IMR-90 (cell line): Measurements from ENCODE around the gene PPL. TPM values are rescaled to one million over a fixed set of nuclear protein-coding genes. Genes with fewer than 3 reads are reported as not detected.

ENCODE experiments used
- ATAC-seq: fragments of 200-7000 bp; cut with Tn5 transposase; 2 replicates; pipeline ENCODE4 v1.9.1; 2020; ENCODE audit warnings: low read depth, mild to moderate bottlenecking, moderate library complexity
- BruUV-seq: library from RNA; stranded (reverse); fragments of 400-500 nt; replicated peaks from 2 replicates; lab custom pipeline; 2021; lab: Mats Ljungman, UMichigan
- CTCF ChIA-PET: fragments of 300-600 bp; formaldehyde crosslinking; extraction: SDS; loops from one replicate; lab custom pipeline; 2021; ENCODE audit warnings: antibody characterized with exemption; lab: Yijun Ruan, JAX
- POLR2A ChIA-PET: fragments of 300-600 bp; sonication (Branson Sonifier 250); formaldehyde crosslinking; loops from one replicate; lab custom pipeline; 2022; ENCODE audit warnings: antibody characterized with exemption; ENCODE audit not compliant: unreplicated experiment; lab: Charles Lee
- DNase-seq: peaks from one replicate; pipeline ENCODE4 v3.0.0; 2013
- H2AFZ ChIP-seq: replicated peaks from 2 replicates; pipeline ENCODE3; 2013; ENCODE audit warnings: low read length, mild to moderate bottlenecking; ENCODE audit not compliant: poor library complexity
- H2AK5ac ChIP-seq: 2 replicates; pipeline ENCODE4 v1.6.1; 2013; ENCODE audit warnings: low read depth, low read length, inconsistent platforms
- H2AK9ac ChIP-seq: replicated peaks from 2 replicates; pipeline ENCODE3; 2013; ENCODE audit warnings: mild to moderate bottlenecking, low read depth, low read length, moderate library complexity; ENCODE audit not compliant: poor library complexity
- H2BK120ac ChIP-seq: 2 replicates; pipeline ENCODE4 v1.6.1; 2013; ENCODE audit warnings: low read depth, low read length, inconsistent platforms
- H2BK15ac ChIP-seq: 3 replicates; pipeline ENCODE4 v1.6.1; 2013; ENCODE audit warnings: low read depth, low read length, inconsistent platforms
- H2BK20ac ChIP-seq: 2 replicates; pipeline ENCODE4 v1.6.1; 2013; ENCODE audit warnings: low read depth, mild to moderate bottlenecking, inconsistent platforms, low read length, moderate library complexity
- H2BK5ac ChIP-seq: 2 replicates; pipeline ENCODE4 v1.6.1; 2013; ENCODE audit warnings: mild to moderate bottlenecking, low read depth, low read length, inconsistent platforms; ENCODE audit not compliant: poor library complexity, severe bottlenecking
- H3K14ac ChIP-seq: replicated peaks from 2 replicates; pipeline ENCODE4 v1.6.1; 2013; ENCODE audit warnings: low read depth, low read length, inconsistent platforms
- H3K18ac ChIP-seq: 2 replicates; pipeline ENCODE4 v1.6.1; 2013; ENCODE audit warnings: low read depth, low read length, control low read depth
- H3K23ac ChIP-seq: 2 replicates; pipeline ENCODE4 v1.6.1; 2013; ENCODE audit warnings: low read depth, low read length, inconsistent platforms
- H3K27ac ChIP-seq: 2 replicates; pipeline ENCODE4 v1.5.1; 2013; ENCODE audit warnings: mild to moderate bottlenecking, control low read depth, low read length; ENCODE audit not compliant: insufficient read depth
- H3K27me3 ChIP-seq: 2 replicates; pipeline ENCODE4 v1.6.1; 2013; ENCODE audit warnings: low read length; ENCODE audit not compliant: control insufficient read depth, insufficient read depth
- H3K36me3 ChIP-seq: 2 replicates; pipeline ENCODE4 v1.6.1; 2013; ENCODE audit warnings: low read length, mixed read lengths; ENCODE audit not compliant: control insufficient read depth, insufficient read depth
- H3K4ac ChIP-seq: 2 replicates; pipeline ENCODE4 v1.6.1; 2013; ENCODE audit warnings: low read depth, low read length, inconsistent platforms
- H3K4me1 ChIP-seq: 2 replicates; pipeline ENCODE4 v1.6.1; 2013; ENCODE audit warnings: low read length, mixed read lengths; ENCODE audit not compliant: control insufficient read depth, insufficient read depth
- H3K4me2 ChIP-seq: 2 replicates; pipeline ENCODE4 v1.6.1; 2013; ENCODE audit warnings: low read depth, mild to moderate bottlenecking, control low read depth, low read length, moderate library complexity
- H3K4me3 ChIP-seq: 2 replicates; pipeline ENCODE4 v1.5.1; 2013; ENCODE audit warnings: low read depth, mild to moderate bottlenecking, control low read depth, low read length, moderate library complexity; ENCODE audit not compliant: insufficient read depth
- H3K56ac ChIP-seq: 2 replicates; pipeline ENCODE4 v1.6.1; 2013; ENCODE audit warnings: low read length, inconsistent platforms; ENCODE audit not compliant: insufficient read depth; ENCODE audit errors: extremely low read depth
- H3K79me1 ChIP-seq, 2 experiments: 2 replicates each; pipeline ENCODE4 v1.6.1; 2013; ENCODE audit warnings: low read length in 2 of 2, inconsistent platforms in 1 of 2, low read depth in 1 of 2
- H3K9ac ChIP-seq: 2 replicates; pipeline ENCODE4 v1.6.1; 2013; ENCODE audit warnings: low read depth, low read length, control low read depth
- H3K9me1 ChIP-seq: 2 replicates; pipeline ENCODE4 v1.6.1; 2013; ENCODE audit warnings: low read length, inconsistent platforms; ENCODE audit not compliant: insufficient read depth
- H3K9me3 ChIP-seq: 2 replicates; pipeline ENCODE4 v1.6.1; 2013; ENCODE audit warnings: low read length; ENCODE audit not compliant: control insufficient read depth, insufficient read depth
- H4K20me1 ChIP-seq: 2 replicates; pipeline ENCODE4 v1.6.1; 2013; ENCODE audit warnings: low read length, inconsistent platforms; ENCODE audit not compliant: insufficient read depth
- H4K5ac ChIP-seq: 2 replicates; pipeline ENCODE4 v1.6.1; 2013; ENCODE audit warnings: mild to moderate bottlenecking, low read depth, low read length, control low read depth
- H4K8ac ChIP-seq, 2 experiments: 2 replicates each; pipeline ENCODE4 v1.6.1; 2013; ENCODE audit warnings: low read depth in 2 of 2, low read length in 2 of 2, control low read depth in 1 of 2, inconsistent platforms in 1 of 2
- H4K91ac ChIP-seq: 2 replicates; pipeline ENCODE4 v1.6.1; 2013; ENCODE audit warnings: low read depth, low read length, inconsistent platforms; ENCODE audit not compliant: insufficient read depth
- BHLHE40 ChIP-seq: fragments of 150-350 bp; IDR thresholded peaks from 2 replicates; pipeline ENCODE4 v1.6.1; 2016; ENCODE audit warnings: mild to moderate bottlenecking, low read depth, low read length
- CEBPB ChIP-seq: IDR thresholded peaks from 2 replicates; pipeline ENCODE4 v1.6.1; 2012; ENCODE audit warnings: low read depth, low read length, improper control_type of control experiment
- MAFK ChIP-seq: IDR thresholded peaks from 2 replicates; pipeline ENCODE4 v1.6.1; 2012; ENCODE audit warnings: low read depth, low read length, improper control_type of control experiment
- WGBS, 2 experiments: methylation state at CpG; one replicate each; pipeline versions ENCODE4 v1.1.5 to v1.1.7; 2013; ENCODE audit warnings: missing lambda C conversion rate in 2 of 2; ENCODE audit not compliant: insufficient read length in 1 of 2; ENCODE audit errors: extremely low coverage in 2 of 2; 5-methylcytosine and 5-hydroxymethylcytosine counted together
- dilution Hi-C: fragments of 300-500 bp; cut with HindIII; formaldehyde crosslinking; loops from one replicate; pipeline ENCODE4 v1.14.3; 2018; ENCODE audit warnings: low sequenced_read_pairs; ENCODE audit not compliant: unreplicated experiment
- in situ Hi-C: fragments of 300-500 bp; cut with MboI; formaldehyde crosslinking; loops from 3 replicates; pipeline ENCODE4 v1.14.3; 2019; ENCODE audit warnings: low sequenced_read_pairs, inconsistent platforms, mixed read lengths
- intact Hi-C: fragments of 100-400 bp; cut with micrococcal nuclease; formaldehyde crosslinking; loops from 2 replicates; pipeline ENCODE4 v1.10.0; 2022
- polyA plus RNA-seq, 3 experiments: library from polyadenylated mRNA; depleted of rRNA; stranded (reverse); fragments of >200 nt; gene quantifications; 2 replicates each; pipeline ENCODE4 v1.2.3, GENCODE V29; 2012; ENCODE audit warnings: low replicate concordance in 1 of 3
- total RNA-seq: library from RNA; depleted of rRNA; stranded (reverse); fragments of >200 nt; gene quantifications from 2 replicates; pipeline ENCODE4 v1.2.3, GENCODE V29; 2012

Gene PPL
- total and polyA plus RNA-seq, 2 of the 4 experiments (the other 2 are of a cell fraction), result 0.34 to 0.36 TPM

- no TSS peak for BruUV-seq
- Histone ChIP-seq H2BK20ac (no peak overlapping the region), H3K56ac (no peak overlapping the region), H2AK5ac (no peak overlapping the region), H2BK5ac (no peak overlapping the region), H3K79me1 (peaks cover 22 to 74% of the 10 kb centered on the region in 2 experiments), H4K5ac (no peak overlapping the region), H4K91ac (no peak overlapping the region), H3K23ac (no peak overlapping the region), H3K4me3 (no peak overlapping the region), H3K9me1 (0 out of 2 replicates have a peak, but pooled peaks cover 3% of the 10 kb centered on the region), H3K9ac (no peak overlapping the region), H3K14ac (no peak overlapping the region), H4K8ac (no peak overlapping the region), H3K4me2 (no peak overlapping the region), H2AK9ac (no peak overlapping the region), H2BK120ac (no peak overlapping the region), H4K20me1 (peaks cover 53% of the 10 kb centered on the region), H3K9me3 (no peaks in the 10 kb centered on the region), H2BK15ac (no peak overlapping the region), H3K4ac (no peak overlapping the region), H3K18ac (no peak overlapping the region), H3K27me3 (no peaks in the 10 kb centered on the region), H3K27ac (no peak overlapping the region), H3K4me1 (no peaks in the 10 kb centered on the region; the same call in 1 of the 2 replicates), H2AFZ (no peak overlapping the region), H3K36me3 (peaks cover 45% of the 10 kb centered on the region)
- ATAC-seq, result no peak
- ChIA-PET CTCF (no interaction called here), POLR2A (no interaction called here)
- dilution Hi-C loops, result no loop called here
- no CpG with 5 or more reads among the region's 5 CpGs for WGBS, 2 experiments
- in situ Hi-C loops, result no loop called here
- DNase-seq, result no peak
- intact Hi-C loops, result no loop called here
- TF ChIP-seq CEBPB (no peak), BHLHE40 (no peak), MAFK (no peak)
Observed at GRCh38 chr16:4868026-4868425, 68.9 kb downstream of the PPL start.
